ENCODE measurements around the gene TPTE2. TPM values are rescaled to one million over a fixed set of nuclear protein-coding genes. Genes with fewer than 3 reads are reported as not detected.

The TPTE2 gene
- polyA plus RNA-seq, 2 of the 4 experiments (the other 2 are of a cell fraction) = not detected

- Histone ChIP-seq H3K4me3 (no peak overlapping the region), H3K4me2 (no peak overlapping the region), H3K4me1 (peaks cover 20% of the 10 kb centered on the region; the same call in 2 of the 3 replicates), H3K9me3 (no peaks in the 10 kb centered on the region), H3K27ac (no peak overlapping the region)
- no peak for ATAC-seq
- CTCF ChIA-PET = interaction anchor here (0.5 to 1.3 kb wide), 2 partner anchors 26 to 351 kb away, joined by 3 to 4 read pairs; no protein-coding TSS in a partner anchor
- TF ChIP-seq, protein P1, sequence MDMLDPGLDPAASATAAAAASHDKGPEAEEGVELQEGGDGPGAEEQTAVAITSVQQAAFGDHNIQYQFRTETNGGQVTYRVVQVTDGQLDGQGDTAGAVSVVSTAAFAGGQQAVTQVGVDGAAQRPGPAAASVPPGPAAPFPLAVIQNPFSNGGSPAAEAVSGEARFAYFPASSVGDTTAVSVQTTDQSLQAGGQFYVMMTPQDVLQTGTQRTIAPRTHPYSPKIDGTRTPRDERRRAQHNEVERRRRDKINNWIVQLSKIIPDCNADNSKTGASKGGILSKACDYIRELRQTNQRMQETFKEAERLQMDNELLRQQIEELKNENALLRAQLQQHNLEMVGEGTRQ (IDR thresholded peaks at IDR 0.05) = no peak
- no peak for TF ChIP-seq RARB (CRISPR knock-in tag; IDR thresholded peaks at IDR 0.05)
- no peak for TF ChIP-seq CBX8 (IDR thresholded peaks at IDR 0.05)
- TF ChIP-seq, protein P2, sequence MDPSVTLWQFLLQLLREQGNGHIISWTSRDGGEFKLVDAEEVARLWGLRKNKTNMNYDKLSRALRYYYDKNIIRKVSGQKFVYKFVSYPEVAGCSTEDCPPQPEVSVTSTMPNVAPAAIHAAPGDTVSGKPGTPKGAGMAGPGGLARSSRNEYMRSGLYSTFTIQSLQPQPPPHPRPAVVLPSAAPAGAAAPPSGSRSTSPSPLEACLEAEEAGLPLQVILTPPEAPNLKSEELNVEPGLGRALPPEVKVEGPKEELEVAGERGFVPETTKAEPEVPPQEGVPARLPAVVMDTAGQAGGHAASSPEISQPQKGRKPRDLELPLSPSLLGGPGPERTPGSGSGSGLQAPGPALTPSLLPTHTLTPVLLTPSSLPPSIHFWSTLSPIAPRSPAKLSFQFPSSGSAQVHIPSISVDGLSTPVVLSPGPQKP (IDR thresholded peaks at IDR 0.05; ENCODE audit: low read depth, low read length) = no peak
- TF ChIP-seq HDAC2 (IDR thresholded peaks at IDR 0.05) = no peak
- TF ChIP-seq ZSCAN20 (CRISPR knock-in tag; IDR thresholded peaks at IDR 0.05) = no peak
- no peak for TF ChIP-seq ESRRA (IDR thresholded peaks at IDR 0.05; ENCODE audit: borderline replicate concordance, low read length)
- TF ChIP-seq, protein P3, sequence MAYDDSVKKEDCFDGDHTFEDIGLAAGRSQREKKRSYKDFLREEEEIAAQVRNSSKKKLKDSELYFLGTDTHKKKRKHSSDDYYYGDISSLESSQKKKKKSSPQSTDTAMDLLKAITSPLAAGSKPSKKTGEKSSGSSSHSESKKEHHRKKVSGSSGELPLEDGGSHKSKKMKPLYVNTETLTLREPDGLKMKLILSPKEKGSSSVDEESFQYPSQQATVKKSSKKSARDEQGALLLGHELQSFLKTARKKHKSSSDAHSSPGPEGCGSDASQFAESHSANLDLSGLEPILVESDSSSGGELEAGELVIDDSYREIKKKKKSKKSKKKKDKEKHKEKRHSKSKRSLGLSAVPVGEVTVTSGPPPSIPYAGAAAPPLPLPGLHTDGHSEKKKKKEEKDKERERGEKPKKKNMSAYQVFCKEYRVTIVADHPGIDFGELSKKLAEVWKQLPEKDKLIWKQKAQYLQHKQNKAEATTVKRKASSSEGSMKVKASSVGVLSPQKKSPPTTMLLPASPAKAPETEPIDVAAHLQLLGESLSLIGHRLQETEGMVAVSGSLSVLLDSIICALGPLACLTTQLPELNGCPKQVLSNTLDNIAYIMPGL (CRISPR knock-in tag; IDR thresholded peaks at IDR 0.05; ENCODE audit: borderline replicate concordance) = no peak
- TF ChIP-seq RFX5 (IDR thresholded peaks at IDR 0.05) = no peak
- no peak for TF ChIP-seq FOXS1 (CRISPR knock-in tag; IDR thresholded peaks at IDR 0.05)
- TF ChIP-seq, protein P4, sequence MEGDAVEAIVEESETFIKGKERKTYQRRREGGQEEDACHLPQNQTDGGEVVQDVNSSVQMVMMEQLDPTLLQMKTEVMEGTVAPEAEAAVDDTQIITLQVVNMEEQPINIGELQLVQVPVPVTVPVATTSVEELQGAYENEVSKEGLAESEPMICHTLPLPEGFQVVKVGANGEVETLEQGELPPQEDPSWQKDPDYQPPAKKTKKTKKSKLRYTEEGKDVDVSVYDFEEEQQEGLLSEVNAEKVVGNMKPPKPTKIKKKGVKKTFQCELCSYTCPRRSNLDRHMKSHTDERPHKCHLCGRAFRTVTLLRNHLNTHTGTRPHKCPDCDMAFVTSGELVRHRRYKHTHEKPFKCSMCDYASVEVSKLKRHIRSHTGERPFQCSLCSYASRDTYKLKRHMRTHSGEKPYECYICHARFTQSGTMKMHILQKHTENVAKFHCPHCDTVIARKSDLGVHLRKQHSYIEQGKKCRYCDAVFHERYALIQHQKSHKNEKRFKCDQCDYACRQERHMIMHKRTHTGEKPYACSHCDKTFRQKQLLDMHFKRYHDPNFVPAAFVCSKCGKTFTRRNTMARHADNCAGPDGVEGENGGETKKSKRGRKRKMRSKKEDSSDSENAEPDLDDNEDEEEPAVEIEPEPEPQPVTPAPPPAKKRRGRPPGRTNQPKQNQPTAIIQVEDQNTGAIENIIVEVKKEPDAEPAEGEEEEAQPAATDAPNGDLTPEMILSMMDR (IDR thresholded peaks at IDR 0.05) = no peak
- TF ChIP-seq ZC3H11A (IDR thresholded peaks at IDR 0.05) = no peak
- no peak for TF ChIP-seq POLR2A (IDR thresholded peaks at IDR 0.05; ENCODE audit: low read length)
- no peak for TF ChIP-seq NPAS2 (CRISPR knock-in tag; IDR thresholded peaks at IDR 0.05; ENCODE audit: borderline replicate concordance)
- TF ChIP-seq BHLHE40 (IDR thresholded peaks at IDR 0.05; ENCODE audit: low read depth, low read length) = no peak
- TF ChIP-seq RAD21 (conservative IDR thresholded peaks at IDR 0.05 in 1 of 2, IDR thresholded peaks at IDR 0.05 in 1 of 2) = no peak
- no peak for DNase-seq (ENCODE audit: low read depth in 1 of 2, low spot score in 1 of 2)
- POLR2A ChIA-PET = no interaction called here
- FAIRE-seq = no peak
- 92% methylated on average over 7 of the region's 7 CpGs for WGBS (ENCODE audit: missing lambda C conversion rate)
Observed at GRCh38 chr13:19591864-19592263, 30.5 kb upstream of the TPTE2 start.

- ATAC-seq (no peak), DNase-seq (ENCODE audit: low read depth in 1 of 2, low spot score in 1 of 2) (no peak), FAIRE-seq (no peak)
- no peak for TF ChIP-seq EHF (CRISPR knock-in tag; IDR thresholded peaks at IDR 0.05)
- no peak for TF ChIP-seq NFE2L2 (conservative IDR thresholded peaks at IDR 0.05; ENCODE audit: low read length)
- no peak for TF ChIP-seq CHD4 (IDR thresholded peaks at IDR 0.05; ENCODE audit: borderline replicate concordance)
- no peak for TF ChIP-seq NPAS2 (CRISPR knock-in tag; IDR thresholded peaks at IDR 0.05; ENCODE audit: borderline replicate concordance)
- TF ChIP-seq, protein P3 (CRISPR knock-in tag; IDR thresholded peaks at IDR 0.05; ENCODE audit: borderline replicate concordance) = no peak
- no peak for TF ChIP-seq SREBF2 (IDR thresholded peaks at IDR 0.05)
- no peak for TF ChIP-seq RAD21 (conservative IDR thresholded peaks at IDR 0.05 in 1 of 2, IDR thresholded peaks at IDR 0.05 in 1 of 2)
- TF ChIP-seq, protein P5, sequence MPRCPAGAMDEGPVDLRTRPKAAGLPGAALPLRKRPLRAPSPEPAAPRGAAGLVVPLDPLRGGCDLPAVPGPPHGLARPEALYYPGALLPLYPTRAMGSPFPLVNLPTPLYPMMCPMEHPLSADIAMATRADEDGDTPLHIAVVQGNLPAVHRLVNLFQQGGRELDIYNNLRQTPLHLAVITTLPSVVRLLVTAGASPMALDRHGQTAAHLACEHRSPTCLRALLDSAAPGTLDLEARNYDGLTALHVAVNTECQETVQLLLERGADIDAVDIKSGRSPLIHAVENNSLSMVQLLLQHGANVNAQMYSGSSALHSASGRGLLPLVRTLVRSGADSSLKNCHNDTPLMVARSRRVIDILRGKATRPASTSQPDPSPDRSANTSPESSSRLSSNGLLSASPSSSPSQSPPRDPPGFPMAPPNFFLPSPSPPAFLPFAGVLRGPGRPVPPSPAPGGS (IDR thresholded peaks at IDR 0.05) = no peak
- TF ChIP-seq, protein P1 (IDR thresholded peaks at IDR 0.05) = no peak
- TF ChIP-seq E2F6 (IDR thresholded peaks at IDR 0.05; ENCODE audit: borderline replicate concordance, low read depth) = no peak
- no peak for TF ChIP-seq JUNB (IDR thresholded peaks at IDR 0.05)
- TF ChIP-seq KDM5A (IDR thresholded peaks at IDR 0.05) = no peak
- TF ChIP-seq CBX8 (IDR thresholded peaks at IDR 0.05) = no peak
- Histone ChIP-seq H3K4me3 (no peak overlapping the region), H3K27ac (no peak overlapping the region), H3K4me1 (peaks cover 10% of the 10 kb centered on the region; the same call in 1 of the 3 replicates), H3K4me2 (no peak overlapping the region), H3K9me3 (no peaks in the 10 kb centered on the region)
- POLR2A ChIA-PET = no interaction called here
- CTCF ChIA-PET = no interaction called here
- 62% methylated on average over 5 of the region's 5 CpGs for WGBS (ENCODE audit: missing lambda C conversion rate)
Observed at GRCh38 chr13:19590423-19590822, 29.1 kb upstream of the TPTE2 start.
